ENCODE measurements around the gene KIR2DL4.
"Not testable (repeated sequence)": the region's sequence is repeated elsewhere in the genome, so short reads cannot be mapped to it uniquely, and the experiment has no call there.

Gene KIR2DL4

DNA sequence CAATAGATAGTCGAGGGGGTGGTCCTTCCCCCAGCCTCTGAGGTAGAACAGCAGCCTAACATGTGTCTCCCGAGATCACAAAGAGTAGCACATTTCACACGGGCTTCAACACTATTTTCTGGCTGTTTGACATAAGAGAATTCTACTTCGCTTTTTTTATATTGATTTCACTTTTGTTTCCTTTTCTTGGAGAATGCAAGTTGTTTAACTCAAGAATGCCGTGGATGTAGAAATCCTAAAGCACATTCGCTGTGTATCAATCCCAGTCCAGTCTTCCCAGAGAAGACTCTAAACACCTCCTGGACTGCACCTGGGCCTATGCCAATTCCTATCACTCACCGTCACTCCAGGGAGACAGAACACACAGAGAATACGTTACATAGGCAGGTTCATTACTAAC lies 24.7 kb downstream of the KIR2DL4 start:
- H3K9me3 ChIP-seq (ENCODE audit: control insufficient read depth, low read length); H3K4me3 ChIP-seq (ENCODE audit: insufficient read depth, low read depth, low read length, poor library complexity, severe bottlenecking); H3K36me3 ChIP-seq (ENCODE audit: control insufficient read depth, insufficient read depth, low read length); DNase-seq; H3K27ac ChIP-seq (ENCODE audit: insufficient read depth, low read length, poor library complexity, severe bottlenecking); H3K4me1 ChIP-seq (ENCODE audit: control insufficient read depth, insufficient read depth, low read length, poor library complexity, severe bottlenecking); H3K27me3 ChIP-seq (replicated peaks; ENCODE audit: control insufficient read depth, insufficient read depth, low read length, poor library complexity, severe bottlenecking): not testable (repeated sequence)

DNA sequence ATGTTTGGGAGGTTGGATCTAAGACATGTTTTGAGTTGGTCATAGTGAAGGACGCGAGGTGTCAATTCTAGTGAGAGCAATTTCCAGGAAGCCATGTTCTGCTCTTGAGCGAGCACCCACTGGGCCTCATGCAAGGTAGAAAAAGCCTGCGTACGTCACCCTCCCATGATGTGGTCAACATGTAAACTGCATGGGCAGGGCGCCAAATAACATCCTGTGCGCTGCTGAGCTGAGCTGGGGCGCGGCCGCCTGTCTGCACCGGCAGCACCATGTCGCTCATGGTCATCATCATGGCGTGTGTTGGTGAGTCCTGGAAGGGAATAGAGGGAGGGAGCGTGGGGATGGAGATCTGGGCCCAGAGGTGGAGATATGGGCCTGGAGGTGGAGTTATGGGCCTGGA lies 29.1 kb downstream of the KIR2DL4 start, which contains the start of gene KIR2DS4:
Gene KIR2DS4, plus strand, starts transcription at position 181 of the 400 bp plus-strand sequence.
- not testable (repeated sequence) for H3K4me3 ChIP-seq (ENCODE audit: insufficient read depth, low read depth, low read length, poor library complexity, severe bottlenecking); H3K27ac ChIP-seq (ENCODE audit: insufficient read depth, low read length, poor library complexity, severe bottlenecking); H3K9me3 ChIP-seq (ENCODE audit: control insufficient read depth, low read length); H3K27me3 ChIP-seq (replicated peaks; ENCODE audit: control insufficient read depth, insufficient read depth, low read length, poor library complexity, severe bottlenecking); DNase-seq; H3K36me3 ChIP-seq (ENCODE audit: control insufficient read depth, insufficient read depth, low read length); H3K4me1 ChIP-seq (ENCODE audit: control insufficient read depth, insufficient read depth, low read length, poor library complexity, severe bottlenecking)

- H3K4me1 ChIP-seq (ENCODE audit: control insufficient read depth, insufficient read depth, low read length, poor library complexity, severe bottlenecking); DNase-seq: not testable (repeated sequence)
These were observed 31.7 kb downstream of the KIR2DL4 start for GRCh38 chr19:54835126-54835525.

DNA sequence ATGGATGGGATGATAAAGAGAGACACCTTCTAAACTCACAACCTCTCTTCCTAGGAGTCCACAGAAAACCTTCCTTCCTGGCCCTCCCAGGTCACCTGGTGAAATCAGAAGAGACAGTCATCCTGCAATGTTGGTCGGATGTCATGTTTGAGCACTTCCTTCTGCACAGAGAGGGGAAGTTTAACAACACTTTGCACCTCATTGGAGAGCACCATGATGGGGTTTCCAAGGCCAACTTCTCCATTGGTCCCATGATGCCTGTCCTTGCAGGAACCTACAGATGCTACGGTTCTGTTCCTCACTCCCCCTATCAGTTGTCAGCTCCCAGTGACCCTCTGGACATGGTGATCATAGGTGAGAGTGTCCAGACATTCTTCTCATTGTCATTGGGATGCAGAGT lies 34.1 kb downstream of the KIR2DL4 start:
- not testable (repeated sequence) for H3K36me3 ChIP-seq (ENCODE audit: control insufficient read depth, insufficient read depth, low read length); H3K27ac ChIP-seq (ENCODE audit: insufficient read depth, low read length, poor library complexity, severe bottlenecking); H3K4me3 ChIP-seq (ENCODE audit: insufficient read depth, low read depth, low read length, poor library complexity, severe bottlenecking); DNase-seq; H3K9me3 ChIP-seq (ENCODE audit: control insufficient read depth, low read length); H3K4me1 ChIP-seq (ENCODE audit: control insufficient read depth, insufficient read depth, low read length, poor library complexity, severe bottlenecking); H3K27me3 ChIP-seq (replicated peaks; ENCODE audit: control insufficient read depth, insufficient read depth, low read length, poor library complexity, severe bottlenecking)

More at GRCh38 chr19:54835126-54835525, 31.7 kb downstream of the KIR2DL4 start:
- not testable (repeated sequence) for H3K27me3 ChIP-seq (replicated peaks; ENCODE audit: control insufficient read depth, insufficient read depth, low read length, poor library complexity, severe bottlenecking); H3K9me3 ChIP-seq (ENCODE audit: control insufficient read depth, low read length); H3K27ac ChIP-seq (ENCODE audit: insufficient read depth, low read length, poor library complexity, severe bottlenecking); H3K36me3 ChIP-seq (ENCODE audit: control insufficient read depth, insufficient read depth, low read length); H3K4me3 ChIP-seq (ENCODE audit: insufficient read depth, low read depth, low read length, poor library complexity, severe bottlenecking)

- H3K27me3 ChIP-seq (replicated peaks; ENCODE audit: control insufficient read depth, insufficient read depth, low read length, poor library complexity, severe bottlenecking); H3K9me3 ChIP-seq (ENCODE audit: control insufficient read depth, low read length); H3K27ac ChIP-seq (ENCODE audit: insufficient read depth, low read length, poor library complexity, severe bottlenecking); H3K4me3 ChIP-seq (ENCODE audit: insufficient read depth, low read depth, low read length, poor library complexity, severe bottlenecking); H3K4me1 ChIP-seq (ENCODE audit: control insufficient read depth, insufficient read depth, low read length, poor library complexity, severe bottlenecking); H3K36me3 ChIP-seq (ENCODE audit: control insufficient read depth, insufficient read depth, low read length); DNase-seq: not testable (repeated sequence)
These were observed 39.8 kb downstream of the KIR2DL4 start for GRCh38 chr19:54843171-54843570.

DNA sequence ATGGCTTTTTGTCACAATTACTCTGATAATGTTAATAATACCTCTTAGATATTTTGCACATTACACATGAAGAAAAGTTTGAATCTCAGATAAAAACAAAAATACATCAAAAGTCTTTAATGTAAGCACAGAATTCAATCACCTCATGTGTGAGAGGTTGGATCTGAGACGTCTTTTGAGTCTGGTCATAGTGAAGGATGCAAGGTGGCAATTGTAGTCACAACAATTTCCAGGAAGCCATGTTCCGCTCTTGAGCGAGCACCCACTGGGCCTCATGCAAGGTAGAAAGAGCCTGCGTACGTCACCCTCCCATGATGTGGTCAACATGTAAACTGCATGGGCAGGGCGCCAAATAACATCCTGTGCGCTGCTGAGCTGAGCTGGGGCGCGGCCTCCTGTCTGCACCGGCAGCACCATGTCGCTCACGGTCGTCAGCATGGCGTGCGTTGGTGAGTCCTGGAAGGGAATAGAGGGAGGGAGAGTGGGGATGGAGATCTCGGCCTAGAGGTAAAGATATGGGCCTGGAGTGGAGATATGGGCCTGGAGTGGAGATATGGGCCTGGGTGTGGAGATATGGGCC lies 46.7 kb downstream of the KIR2DL4 start, which contains the start of gene KIR3DL2:
Gene KIR3DL2, plus strand, starts transcription at position 383 of the 580 bp plus-strand sequence. Its CDS starts 33 bp downstream, at position 416.
- not testable (repeated sequence) for H3K4me1 ChIP-seq (ENCODE audit: control insufficient read depth, insufficient read depth, low read length, poor library complexity, severe bottlenecking); DNase-seq; H3K4me3 ChIP-seq (ENCODE audit: insufficient read depth, low read depth, low read length, poor library complexity, severe bottlenecking); H3K27me3 ChIP-seq (replicated peaks; ENCODE audit: control insufficient read depth, insufficient read depth, low read length, poor library complexity, severe bottlenecking); H3K27ac ChIP-seq (ENCODE audit: insufficient read depth, low read length, poor library complexity, severe bottlenecking); H3K9me3 ChIP-seq (ENCODE audit: control insufficient read depth, low read length); H3K36me3 ChIP-seq (ENCODE audit: control insufficient read depth, insufficient read depth, low read length)

DNA sequence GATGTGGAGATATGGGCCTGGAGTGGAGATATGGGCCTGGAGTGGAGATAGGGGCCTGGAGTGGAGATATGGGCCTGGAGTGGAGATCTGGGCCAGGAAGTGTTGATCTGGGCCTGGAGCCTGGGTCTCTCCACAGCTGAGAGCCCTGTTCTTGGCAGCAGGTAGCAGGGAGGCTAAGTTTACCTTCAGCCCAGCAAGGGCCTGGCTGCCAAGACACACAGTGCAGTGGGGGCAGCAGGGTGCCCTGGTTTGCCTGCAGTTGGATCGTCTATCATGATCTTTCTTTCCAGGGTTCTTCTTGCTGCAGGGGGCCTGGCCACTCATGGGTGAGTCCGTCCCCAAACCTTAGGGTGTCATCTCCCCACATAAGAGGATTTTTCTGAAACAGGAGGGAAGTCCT lies 47.5 kb downstream of the KIR2DL4 start:
- no peak overlapping the region for H3K4me3 ChIP-seq (ENCODE audit: insufficient read depth, low read depth, low read length, poor library complexity, severe bottlenecking)
- no peak for DNase-seq
- H3K9me3 ChIP-seq (ENCODE audit: control insufficient read depth, low read length) = no peaks in the 10 kb centered on the region
- no peaks in the 10 kb centered on the region for H3K4me1 ChIP-seq (ENCODE audit: control insufficient read depth, insufficient read depth, low read length, poor library complexity, severe bottlenecking)
- no peak overlapping the region for H3K27ac ChIP-seq (ENCODE audit: insufficient read depth, low read length, poor library complexity, severe bottlenecking)
- H3K36me3 ChIP-seq (ENCODE audit: control insufficient read depth, insufficient read depth, low read length) = no peaks in the 10 kb centered on the region
- H3K27me3 ChIP-seq (replicated peaks; ENCODE audit: control insufficient read depth, insufficient read depth, low read length, poor library complexity, severe bottlenecking) = no peaks in the 10 kb centered on the region

- Histone ChIP-seq H3K27ac (ENCODE audit: insufficient read depth, low read length, poor library complexity, severe bottlenecking) (no peak overlapping the region), H3K4me3 (ENCODE audit: insufficient read depth, low read depth, low read length, poor library complexity, severe bottlenecking) (no peak overlapping the region), H3K36me3 (ENCODE audit: control insufficient read depth, insufficient read depth, low read length) (no peaks in the 10 kb centered on the region), H3K27me3 (replicated peaks; ENCODE audit: control insufficient read depth, insufficient read depth, low read length, poor library complexity, severe bottlenecking) (no peaks in the 10 kb centered on the region), H3K9me3 (ENCODE audit: control insufficient read depth, low read length) (no peaks in the 10 kb centered on the region), H3K4me1 (ENCODE audit: control insufficient read depth, insufficient read depth, low read length, poor library complexity, severe bottlenecking) (no peaks in the 10 kb centered on the region)
- no peak for DNase-seq
These were observed 47.9 kb downstream of the KIR2DL4 start for GRCh38 chr19:54851353-54851752.

GRCh38 chr19:54855241-54855640 lies 51.8 kb downstream of the KIR2DL4 start:
- not testable (repeated sequence) for DNase-seq; H3K9me3 ChIP-seq (ENCODE audit: control insufficient read depth, low read length); H3K4me1 ChIP-seq (ENCODE audit: control insufficient read depth, insufficient read depth, low read length, poor library complexity, severe bottlenecking); H3K27me3 ChIP-seq (replicated peaks; ENCODE audit: control insufficient read depth, insufficient read depth, low read length, poor library complexity, severe bottlenecking); H3K36me3 ChIP-seq (ENCODE audit: control insufficient read depth, insufficient read depth, low read length); H3K4me3 ChIP-seq (ENCODE audit: insufficient read depth, low read depth, low read length, poor library complexity, severe bottlenecking); H3K27ac ChIP-seq (ENCODE audit: insufficient read depth, low read length, poor library complexity, severe bottlenecking)

DNA sequence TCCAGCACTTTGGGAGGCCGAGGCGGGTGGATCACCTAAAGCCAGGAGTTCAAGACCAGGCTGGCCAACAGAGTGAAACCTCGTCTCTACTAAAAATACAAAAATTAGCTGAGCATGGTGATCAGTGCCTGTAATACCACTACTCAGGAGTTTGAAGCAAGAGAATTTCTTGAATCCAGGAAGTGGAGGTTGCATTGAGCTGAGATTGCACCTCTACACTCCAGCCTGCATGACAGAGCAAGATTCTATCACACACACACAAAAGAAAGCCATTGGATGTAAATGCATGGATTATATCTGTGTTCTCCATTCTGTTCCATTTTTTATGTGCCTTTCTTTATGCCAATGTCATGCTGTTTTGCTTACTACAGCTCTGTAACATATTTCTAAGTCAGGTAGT lies 55.1 kb downstream of the KIR2DL4 start:
- not testable (repeated sequence) for H3K4me1 ChIP-seq (ENCODE audit: control insufficient read depth, insufficient read depth, low read length, poor library complexity, severe bottlenecking); H3K36me3 ChIP-seq (ENCODE audit: control insufficient read depth, insufficient read depth, low read length); H3K27me3 ChIP-seq (replicated peaks; ENCODE audit: control insufficient read depth, insufficient read depth, low read length, poor library complexity, severe bottlenecking); DNase-seq; H3K9me3 ChIP-seq (ENCODE audit: control insufficient read depth, low read length); H3K27ac ChIP-seq (ENCODE audit: insufficient read depth, low read length, poor library complexity, severe bottlenecking); H3K4me3 ChIP-seq (ENCODE audit: insufficient read depth, low read depth, low read length, poor library complexity, severe bottlenecking)
